LNCaP clone FGC (cell line): Measurements from ENCODE around the gene INCA1.

ENCODE experiments used
- DNase-seq: peaks from one replicate; pipeline ENCODE4 v3.0.0-alpha.2; 2011; ENCODE audit warnings: low read depth
- H3K4me3 ChIP-seq: 2 replicates; pipeline ENCODE4 v1.5.1; 2011; ENCODE audit warnings: mild to moderate bottlenecking, low read depth, low read length, control low read depth
- CTCF ChIP-seq: IDR thresholded peaks from 2 replicates; pipeline ENCODE4 v1.5.1; 2012; ENCODE audit warnings: mild to moderate bottlenecking; ENCODE audit not compliant: control insufficient read depth, insufficient read depth; ENCODE audit errors: extremely low read depth

Gene INCA1, protein sequence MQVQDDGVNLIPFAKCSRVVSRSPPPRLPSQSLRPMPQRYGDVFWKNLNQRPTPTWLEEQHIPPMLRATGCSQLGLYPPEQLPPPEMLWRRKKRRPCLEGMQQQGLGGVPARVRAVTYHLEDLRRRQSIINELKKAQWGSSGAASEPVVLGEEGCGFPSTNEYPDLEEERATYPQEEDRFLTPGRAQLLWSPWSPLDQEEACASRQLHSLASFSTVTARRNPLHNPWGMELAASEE

DNA sequence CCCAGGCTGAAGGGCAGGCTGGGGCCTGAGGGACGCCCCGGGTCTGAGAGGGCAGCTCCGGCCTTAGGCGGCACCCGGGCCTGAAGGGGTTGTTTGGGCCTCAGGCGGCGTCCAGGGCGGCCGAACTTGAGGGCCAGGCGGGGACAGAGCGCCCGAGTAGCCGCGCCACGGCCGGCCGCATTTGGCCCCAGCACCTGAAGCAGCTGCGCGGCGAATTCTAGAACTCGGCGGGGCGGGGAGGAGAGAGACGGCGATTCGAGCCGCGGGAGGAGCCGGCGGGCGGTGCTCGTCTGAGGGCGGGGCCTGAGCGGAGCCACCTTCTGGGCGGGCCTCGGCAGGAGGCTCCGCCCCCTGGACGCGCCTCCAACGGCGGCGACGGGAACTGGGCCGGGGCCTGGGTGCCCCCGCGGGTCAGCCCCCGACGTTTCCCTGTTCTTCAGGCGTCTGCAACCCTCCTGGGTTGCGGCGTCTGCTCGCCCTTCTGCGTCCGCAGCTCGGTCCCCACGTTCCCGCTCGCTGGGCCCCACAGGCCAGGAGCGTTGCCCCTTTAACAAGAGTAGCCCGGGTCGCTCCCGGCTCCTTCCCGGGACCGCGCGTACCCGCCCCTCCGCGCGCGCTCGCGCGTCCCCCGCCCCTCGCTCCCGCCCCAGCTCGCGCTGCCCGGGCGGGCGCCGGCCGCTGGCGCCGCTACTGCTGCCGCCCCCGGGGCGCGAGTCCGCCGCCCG lies at the start of gene INCA1, which contains the start of gene KIF1C:
Gene INCA1, minus strand, starts transcription at position 221 of the 725 bp plus-strand sequence. CDS start 3,085 bp downstream, outside the sequence.
Gene KIF1C, plus strand, starts transcription at position 649 of the 725 bp plus-strand sequence. CDS start 2,297 bp downstream, outside the sequence.
- peak within 1 kb of the TSS; percentile 91 for H3K4me3 ChIP-seq
- DNase-seq, result peak; percentile 50
- no peak for TF ChIP-seq CTCF

- no peak for DNase-seq
- TF ChIP-seq CTCF, result no peak
- H3K4me3 ChIP-seq, result no peak overlapping the region
These were observed 48.2 kb upstream of the INCA1 start for GRCh38 chr17:5045496-5045895.

DNA sequence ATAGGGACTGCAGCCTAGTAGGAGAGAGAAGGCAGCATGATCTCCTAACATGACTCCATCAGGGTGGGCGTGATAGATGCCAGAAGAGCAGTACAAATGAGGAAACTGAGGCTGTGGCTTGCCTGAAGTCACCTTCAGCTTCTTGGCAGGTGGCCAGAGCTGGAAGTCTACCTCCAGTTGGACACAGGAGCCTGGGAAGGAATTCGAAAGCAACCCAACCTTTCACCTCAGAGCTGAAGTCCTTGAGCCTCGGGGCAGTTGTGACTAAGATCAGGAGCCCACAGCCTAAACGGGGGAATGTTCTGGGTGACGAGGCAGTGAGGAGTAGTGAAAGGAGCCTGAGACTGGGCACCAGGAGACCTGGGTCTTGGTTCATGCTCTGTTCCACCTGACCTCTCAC lies 47.3 kb upstream of the INCA1 start:
- TF ChIP-seq CTCF, result no peak
- H3K4me3 ChIP-seq, result no peak overlapping the region
- DNase-seq, result no peak

DNA sequence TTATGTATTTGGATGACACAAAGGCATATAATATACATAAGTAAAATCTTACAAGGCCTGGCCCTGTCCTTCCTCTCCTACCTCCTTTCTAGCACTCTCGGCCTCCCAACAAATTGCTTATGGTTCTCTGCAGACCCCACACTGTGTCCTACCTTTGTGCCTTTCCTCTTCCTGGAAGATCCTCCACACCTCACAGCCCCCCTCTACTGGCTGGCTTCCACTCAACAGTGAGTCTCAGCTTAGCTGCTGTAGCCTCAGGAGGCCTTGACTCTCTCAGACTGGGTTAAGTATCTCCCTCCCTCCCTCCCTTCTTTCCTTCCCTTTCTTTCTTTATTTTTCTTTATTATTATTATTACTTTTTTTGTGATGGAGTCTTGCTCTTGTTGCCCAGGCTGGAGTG lies 46.2 kb upstream of the INCA1 start:
- no peak overlapping the region for H3K4me3 ChIP-seq
- no peak for TF ChIP-seq CTCF
- no peak for DNase-seq

DNA sequence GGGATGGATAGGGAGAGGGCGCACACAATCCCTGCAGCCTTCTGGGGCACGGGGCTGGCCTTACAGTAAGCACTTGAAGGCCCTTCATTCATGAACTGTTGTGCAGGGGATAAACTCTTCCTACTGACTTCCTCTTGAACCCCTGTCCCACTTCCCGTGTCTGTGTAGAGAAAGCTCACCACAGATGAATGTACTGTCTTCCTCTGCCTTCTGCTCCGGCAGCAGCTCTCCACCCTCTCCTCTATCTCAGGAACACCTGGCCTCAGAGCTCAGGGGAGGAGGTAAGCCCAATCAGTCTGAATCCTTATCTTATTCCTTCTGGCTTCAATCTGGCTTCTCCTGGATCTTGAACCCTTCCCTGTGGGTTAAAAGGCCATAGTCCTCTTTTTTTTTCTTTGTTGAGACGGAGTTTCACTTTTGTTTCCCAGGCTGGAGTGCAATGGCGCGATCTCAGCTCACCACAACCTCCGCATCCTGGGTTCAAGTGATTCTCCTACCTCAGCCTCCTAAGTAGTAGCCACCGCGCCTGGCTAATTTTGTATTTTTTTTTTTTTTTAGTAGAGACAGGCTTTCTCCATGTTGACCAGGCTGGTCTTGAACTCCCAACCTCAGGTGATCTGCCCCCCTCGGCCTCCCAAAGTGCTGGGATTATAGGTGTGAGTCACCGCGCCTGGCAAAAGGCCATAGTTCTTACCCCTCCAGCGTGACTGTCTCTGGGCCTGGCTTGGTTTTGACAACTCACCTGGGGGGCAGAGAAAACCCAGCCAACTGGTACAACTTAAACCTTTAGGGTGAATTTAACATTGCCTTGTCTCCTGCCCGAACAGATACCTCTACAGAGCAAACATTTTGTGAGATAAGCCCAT lies 45.1 kb upstream of the INCA1 start:
- H3K4me3 ChIP-seq, result no peak overlapping the region
- TF ChIP-seq CTCF, result no peak
- no peak for DNase-seq

DNA sequence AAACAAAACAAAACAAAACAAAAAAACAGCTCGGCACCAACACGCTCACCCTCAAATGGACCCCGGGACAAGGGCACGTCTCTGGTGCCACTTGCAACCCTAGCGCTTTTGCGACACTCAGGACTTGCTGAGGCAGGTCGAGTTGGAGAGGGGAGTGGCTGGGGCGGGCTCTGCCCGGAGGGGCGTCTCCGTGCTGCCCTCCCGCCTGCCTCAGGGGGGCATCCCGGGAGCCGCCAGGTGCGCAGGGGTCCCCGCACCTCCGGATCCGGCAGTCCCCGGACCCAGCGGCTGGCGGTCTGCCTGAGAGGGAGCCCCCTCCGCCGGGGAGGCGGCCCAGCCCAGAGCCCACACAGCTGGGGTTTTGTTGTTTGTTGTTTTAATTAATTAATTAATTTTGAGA lies 38.0 kb upstream of the INCA1 start, which contains the start of gene SLC52A1:
Gene SLC52A1, minus strand, starts transcription at position 112 of the 400 bp plus-strand sequence. CDS start 820 bp downstream, outside the sequence.
- DNase-seq, result no peak
- no peak within 1 kb of the TSS for H3K4me3 ChIP-seq
- TF ChIP-seq CTCF, result no peak
